Subcutaneous abdominal adipose tissue (tissue), 5 donors: ENCODE results near the gene GFER.
A peak's percentile ranks its signal among the peaks of the same experiment; 100 is the strongest.

ENCODE experiments used
- H3K27ac ChIP-seq: one replicate; pipeline ENCODE4 v1.7.0; 2013; ENCODE audit warnings: low read depth, mild to moderate bottlenecking, inconsistent platforms, low read length, moderate library complexity
- H3K27me3 ChIP-seq, 5 donors: one replicate each; pipeline ENCODE4 v1.7.0; 2013; ENCODE audit warnings: low read length in 5 of 5, inconsistent platforms in 1 of 5; ENCODE audit not compliant: control insufficient read depth in 5 of 5, insufficient read depth in 4 of 5
- H3K36me3 ChIP-seq, 5 donors: one replicate each; pipeline ENCODE4 v1.7.0; 2013; ENCODE audit warnings: low read length in 5 of 5; ENCODE audit not compliant: control insufficient read depth in 5 of 5, insufficient read depth in 5 of 5
- H3K4me1 ChIP-seq, 5 donors: one replicate each; pipeline ENCODE4 v1.7.0; 2013; ENCODE audit warnings: low read length in 5 of 5, mild to moderate bottlenecking in 3 of 5, moderate library complexity in 1 of 5; ENCODE audit not compliant: control insufficient read depth in 5 of 5, insufficient read depth in 5 of 5
- H3K4me3 ChIP-seq, 5 donors: one replicate each; pipeline ENCODE4 v1.7.0; 2013; ENCODE audit warnings: low read length in 5 of 5, low read depth in 1 of 5
- H3K9ac ChIP-seq, 5 donors: one replicate each; pipeline ENCODE4 v1.7.0; 2013; ENCODE audit warnings: low read length in 5 of 5, mild to moderate bottlenecking in 4 of 5, moderate library complexity in 3 of 5
- H3K9me3 ChIP-seq, 5 donors: one replicate each; pipeline ENCODE4 v1.7.0; 2013; ENCODE audit warnings: low read length in 5 of 5; ENCODE audit not compliant: control insufficient read depth in 5 of 5
- donor health status: healthy.
- donor health status: healthy.
- donor health status: healthy.
- donor health status: healthy.
- donor health status: healthy.

The GFER gene

GRCh38 chr16:1982013-1982433 lies 2.0 kb upstream of the GFER start:
- H3K9me3 ChIP-seq, result no peaks in the 10 kb centered on the region
- H3K4me3 ChIP-seq, result no peak overlapping the region
- peaks cover 19 to 41% (median 40%) of the 10 kb centered on the region in 5 donors for H3K27me3 ChIP-seq
- H3K27ac ChIP-seq, result no peak overlapping the region
- peaks cover 5 to 34% (median 24%) of the 10 kb centered on the region in 5 donors for H3K4me1 ChIP-seq
- no peak overlapping the region for H3K9ac ChIP-seq
- peaks cover 0 to 36% (median 33%) of the 10 kb centered on the region in 5 donors for H3K36me3 ChIP-seq

GRCh38 chr16:1982991-1983543 lies 926 bp upstream of the GFER start:
- Histone ChIP-seq H3K9me3 (no peaks in the 10 kb centered on the region), H3K9ac (peak overlapping the region in 4 of 5 donors; percentile 0 to 69 (median 60)), H3K4me1 (peaks cover 5 to 34% (median 24%) of the 10 kb centered on the region in 5 donors), H3K4me3 (peak overlapping the region in 4 of 5 donors; percentile 66 to 80 (median 74)), H3K27ac (peak overlapping the region; percentile 30), H3K27me3 (peaks cover 19 to 40% (median 34%) of the 10 kb centered on the region in 5 donors), H3K36me3 (peaks cover 0 to 29% (median 24%) of the 10 kb centered on the region in 5 donors)

GRCh38 chr16:1984347-1985225 lies 593 bp downstream of the GFER start:
- Histone ChIP-seq H3K9me3 (no peaks in the 10 kb centered on the region), H3K27me3 (peaks cover 26 to 40% (median 38%) of the 10 kb centered on the region in 5 donors), H3K9ac (peak overlapping the region in 4 of 5 donors; percentile 42 to 79 (median 61)), H3K27ac (peak overlapping the region; percentile 16), H3K4me3 (peak overlapping the region; percentile 24 to 80 (median 70)), H3K36me3 (peaks cover 0 to 21% (median 18%) of the 10 kb centered on the region in 5 donors), H3K4me1 (peaks cover 5 to 30% (median 21%) of the 10 kb centered on the region in 5 donors)

- peaks cover 5 to 30% (median 23%) of the 10 kb centered on the region in 5 donors for H3K4me1 ChIP-seq
Observed at GRCh38 chr16:1985466-1986150, 1.6 kb downstream of the GFER start.

GRCh38 chr16:1987198-1987597 lies 3.2 kb downstream of the GFER start:
- no peak overlapping the region for H3K9ac ChIP-seq
- H3K4me1 ChIP-seq, result peaks cover 5 to 44% (median 37%) of the 10 kb centered on the region in 5 donors
- peaks cover 0 to 21% (median 18%) of the 10 kb centered on the region in 5 donors for H3K36me3 ChIP-seq
- no peak overlapping the region for H3K4me3 ChIP-seq
- H3K27me3 ChIP-seq, result peaks cover 17 to 30% (median 27%) of the 10 kb centered on the region in 5 donors
- no peak overlapping the region for H3K27ac ChIP-seq
- H3K9me3 ChIP-seq, result no peaks in the 10 kb centered on the region

More at GRCh38 chr16:1985466-1986150, 1.6 kb downstream of the GFER start:
- Histone ChIP-seq H3K27ac (no peak overlapping the region), H3K36me3 (peaks cover 0 to 21% (median 18%) of the 10 kb centered on the region in 5 donors), H3K4me3 (peak overlapping the region in 1 of 5 donors; percentile 80), H3K27me3 (peaks cover 23 to 34% (median 33%) of the 10 kb centered on the region in 5 donors), H3K9ac (peak overlapping the region in 1 of 5 donors; percentile 79), H3K9me3 (no peaks in the 10 kb centered on the region)

GRCh38 chr16:1989209-1990100 lies 5.5 kb downstream of the GFER start, which contains the start of gene SYNGR3:
TSS of gene SYNGR3 (plus strand) at chr16:1989970. CDS start at chr16:1990103, 133 bp downstream.
- H3K9me3 ChIP-seq, result no peaks in the 10 kb centered on the region
- H3K4me3 ChIP-seq, result peak within 1 kb of the TSS in 1 of 5 donors; percentile 22
- H3K27me3 ChIP-seq, result peaks cover 17 to 27% (median 25%) of the 10 kb centered on the region in 5 donors
- H3K36me3 ChIP-seq, result peaks cover 0 to 21% (median 18%) of the 10 kb centered on the region in 5 donors
- H3K9ac ChIP-seq, result no peak within 1 kb of the TSS
- no peak within 1 kb of the TSS for H3K27ac ChIP-seq
- H3K4me1 ChIP-seq, result peaks cover 5 to 37% (median 30%) of the 10 kb centered on the region in 5 donors

- H3K4me3 ChIP-seq, result no peak overlapping the region
- peaks cover 17 to 27% (median 25%) of the 10 kb centered on the region in 5 donors for H3K27me3 ChIP-seq
- no peak overlapping the region for H3K27ac ChIP-seq
- H3K36me3 ChIP-seq, result peaks cover 0 to 21% (median 18%) of the 10 kb centered on the region in 5 donors
- H3K9me3 ChIP-seq, result no peaks in the 10 kb centered on the region
- peaks cover 1 to 31% (median 24%) of the 10 kb centered on the region in 5 donors for H3K4me1 ChIP-seq
- H3K9ac ChIP-seq, result no peak overlapping the region
Observed at GRCh38 chr16:1990101-1990350, 6.0 kb downstream of the GFER start.

GRCh38 chr16:1990351-1991134 lies 6.5 kb downstream of the GFER start:
- Histone ChIP-seq H3K4me1 (peaks cover 0 to 26% (median 21%) of the 10 kb centered on the region in 5 donors), H3K9me3 (no peaks in the 10 kb centered on the region), H3K27me3 (peaks cover 17 to 27% (median 25%) of the 10 kb centered on the region in 5 donors), H3K9ac (no peak overlapping the region), H3K4me3 (peak overlapping the region in 2 of 5 donors; percentile 16 to 22), H3K36me3 (peaks cover 0 to 18% (median 16%) of the 10 kb centered on the region in 5 donors), H3K27ac (no peak overlapping the region)
